GM06990 (cell line): ENCODE results near the gene GABPB2.

Experiments
- DNase-seq: peaks from one replicate; pipeline ENCODE4 v3.0.0-alpha.2; 2011; ENCODE audit not compliant: insufficient read length; ENCODE audit errors: extremely low read depth
- H3K27me3 ChIP-seq: replicated peaks from 2 replicates; pipeline ENCODE4 v1.6.0; 2011; ENCODE audit warnings: low read length; ENCODE audit not compliant: control insufficient read depth, insufficient read depth
- H3K36me3 ChIP-seq: 2 replicates; pipeline ENCODE4 v1.5.1; 2011; ENCODE audit warnings: low read length; ENCODE audit not compliant: control insufficient read depth, insufficient read depth
- H3K4me3 ChIP-seq: replicated peaks from 2 replicates; pipeline ENCODE4 v1.5.1; 2011; ENCODE audit warnings: low read depth, mild to moderate bottlenecking, control low read depth, low read length
- TF ChIP-seq, protein P1 (sequence below): IDR thresholded peaks from 2 replicates; pipeline ENCODE4 v1.5.1; 2011; ENCODE audit warnings: low read length, control low read depth, mild to moderate bottlenecking, inconsistent platforms; ENCODE audit not compliant: insufficient read depth, poor library complexity, severe bottlenecking

The GABPB2 gene

DNA sequence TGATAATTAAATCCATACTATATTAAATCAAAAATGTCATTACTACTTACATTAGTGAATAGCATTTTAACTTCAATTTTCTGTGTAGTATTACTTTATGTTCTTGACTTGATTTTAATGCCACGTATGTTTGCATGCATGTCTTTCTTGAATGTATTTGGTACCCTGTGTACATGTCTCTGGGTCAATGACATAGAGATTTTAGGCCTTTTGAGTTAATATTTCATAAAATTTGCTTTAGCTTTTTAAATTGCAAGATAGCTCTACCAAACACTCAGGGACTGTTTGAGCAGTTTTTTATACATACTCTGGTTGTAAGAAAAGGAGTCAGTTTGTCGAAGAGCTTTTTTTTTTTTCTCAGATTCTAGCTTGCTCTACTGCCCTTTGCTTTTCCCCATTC, 8.9 kb upstream of the GABPB2 start:
- no peak overlapping the region for H3K4me3 ChIP-seq
- TF ChIP-seq, protein P1, sequence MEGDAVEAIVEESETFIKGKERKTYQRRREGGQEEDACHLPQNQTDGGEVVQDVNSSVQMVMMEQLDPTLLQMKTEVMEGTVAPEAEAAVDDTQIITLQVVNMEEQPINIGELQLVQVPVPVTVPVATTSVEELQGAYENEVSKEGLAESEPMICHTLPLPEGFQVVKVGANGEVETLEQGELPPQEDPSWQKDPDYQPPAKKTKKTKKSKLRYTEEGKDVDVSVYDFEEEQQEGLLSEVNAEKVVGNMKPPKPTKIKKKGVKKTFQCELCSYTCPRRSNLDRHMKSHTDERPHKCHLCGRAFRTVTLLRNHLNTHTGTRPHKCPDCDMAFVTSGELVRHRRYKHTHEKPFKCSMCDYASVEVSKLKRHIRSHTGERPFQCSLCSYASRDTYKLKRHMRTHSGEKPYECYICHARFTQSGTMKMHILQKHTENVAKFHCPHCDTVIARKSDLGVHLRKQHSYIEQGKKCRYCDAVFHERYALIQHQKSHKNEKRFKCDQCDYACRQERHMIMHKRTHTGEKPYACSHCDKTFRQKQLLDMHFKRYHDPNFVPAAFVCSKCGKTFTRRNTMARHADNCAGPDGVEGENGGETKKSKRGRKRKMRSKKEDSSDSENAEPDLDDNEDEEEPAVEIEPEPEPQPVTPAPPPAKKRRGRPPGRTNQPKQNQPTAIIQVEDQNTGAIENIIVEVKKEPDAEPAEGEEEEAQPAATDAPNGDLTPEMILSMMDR, result no peak
- no peak for DNase-seq
- H3K27me3 ChIP-seq, result no peaks in the 10 kb centered on the region
- H3K36me3 ChIP-seq, result no peaks in the 10 kb centered on the region

DNA sequence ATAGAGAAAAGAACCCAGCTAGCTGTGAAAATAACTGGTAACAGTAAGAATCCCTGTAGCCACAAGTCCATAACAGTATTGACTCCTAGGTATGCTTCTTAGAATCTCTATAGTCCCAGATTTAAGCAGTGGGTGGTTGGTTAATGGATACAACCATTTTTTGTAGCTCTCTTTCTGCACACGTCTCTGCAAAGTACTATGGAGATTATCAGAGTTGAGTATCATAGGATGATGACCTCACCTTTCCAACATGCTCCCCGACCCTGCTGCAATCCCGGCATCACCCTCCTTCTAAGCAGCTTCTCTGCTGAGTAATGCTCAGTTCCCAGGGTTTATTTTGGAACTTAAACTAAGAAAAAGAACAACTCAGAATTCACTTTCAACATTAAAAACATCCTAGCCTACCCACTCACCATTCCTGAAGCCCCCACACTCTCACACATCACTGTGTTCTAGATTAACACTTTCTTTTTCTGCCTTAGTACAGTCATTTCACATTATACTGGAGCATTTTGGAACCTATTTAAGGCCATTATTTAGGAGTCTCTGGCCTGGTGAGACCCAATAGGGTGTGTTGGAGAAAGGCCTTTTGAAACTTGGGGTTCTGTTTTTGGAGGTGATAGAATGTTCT, 7.7 kb upstream of the GABPB2 start:
- Histone ChIP-seq H3K36me3 (no peaks in the 10 kb centered on the region), H3K4me3 (no peak overlapping the region), H3K27me3 (no peaks in the 10 kb centered on the region)
- DNase-seq, result no peak
- TF ChIP-seq, protein P1, result no peak

DNA sequence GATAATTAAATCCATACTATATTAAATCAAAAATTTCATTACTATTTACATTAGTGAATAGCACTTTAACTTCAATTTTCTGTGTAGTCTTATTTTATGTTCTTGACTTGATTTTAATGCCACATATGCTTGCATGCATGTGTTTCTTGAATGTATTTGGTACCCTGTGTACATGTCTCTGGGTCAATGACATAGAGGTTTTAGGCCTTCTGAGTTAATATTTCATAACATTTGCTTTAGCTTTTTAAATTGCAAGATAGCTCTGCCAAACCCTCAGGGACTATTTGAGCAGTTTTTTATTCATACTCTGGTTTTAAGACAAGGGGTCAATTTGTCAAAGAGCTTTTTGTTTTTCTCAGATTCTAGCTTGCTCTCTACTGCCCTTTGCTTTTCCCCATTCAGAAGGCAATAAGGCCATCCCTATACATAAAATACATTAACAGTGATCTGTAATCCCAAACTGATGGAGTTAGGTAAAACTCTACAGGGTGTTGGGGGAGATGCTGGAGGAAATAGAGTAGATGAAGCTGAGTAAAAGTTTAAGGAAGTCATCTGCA, 5.4 kb upstream of the GABPB2 start:
- TF ChIP-seq, protein P1, result no peak
- H3K4me3 ChIP-seq, result no peak overlapping the region
- H3K27me3 ChIP-seq, result no peaks in the 10 kb centered on the region
- no peak for DNase-seq
- no peaks in the 10 kb centered on the region for H3K36me3 ChIP-seq

DNA sequence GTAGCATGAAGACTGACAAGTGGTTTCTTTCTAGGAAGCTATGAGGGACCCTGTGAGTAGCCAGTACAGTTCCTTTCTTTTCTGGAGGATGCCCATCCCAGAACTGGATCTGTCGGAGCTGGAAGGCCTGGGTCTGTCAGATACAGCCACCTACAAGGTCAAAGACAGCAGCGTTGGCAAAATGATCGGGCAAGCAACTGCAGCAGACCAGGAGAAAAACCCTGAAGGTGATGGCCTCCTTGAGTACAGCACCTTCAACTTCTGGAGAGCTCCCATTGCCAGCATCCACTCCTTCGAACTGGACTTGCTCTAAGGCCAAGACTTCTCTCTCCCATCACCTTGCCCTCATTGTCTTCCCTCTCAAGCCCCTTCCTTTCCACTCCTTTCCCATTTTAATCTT, 3.4 kb upstream of the GABPB2 start:
- H3K27me3 ChIP-seq, result no peaks in the 10 kb centered on the region
- no peaks in the 10 kb centered on the region for H3K36me3 ChIP-seq
- H3K4me3 ChIP-seq, result no peak overlapping the region
- TF ChIP-seq, protein P1, result no peak
- DNase-seq, result no peak

DNA sequence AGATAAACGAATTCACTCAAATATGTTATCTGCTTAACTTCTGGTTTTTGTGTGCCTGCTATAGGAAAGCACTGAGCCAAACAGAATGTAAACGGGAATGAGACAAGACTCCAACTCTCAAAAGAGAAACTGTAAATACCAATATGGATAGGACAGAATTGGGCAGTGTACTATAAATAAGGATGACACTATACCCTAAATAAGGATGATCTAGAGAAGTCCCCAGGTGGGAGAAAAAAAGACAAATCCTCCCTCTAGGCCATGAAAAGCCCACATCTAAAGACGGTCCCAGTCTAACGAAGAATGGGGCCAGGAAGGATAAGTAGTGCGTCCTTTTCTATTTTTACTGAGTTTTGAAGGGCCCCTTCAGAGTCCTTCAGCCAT, 1.5 kb upstream of the GABPB2 start:
- DNase-seq, result no peak
- H3K36me3 ChIP-seq, result no peaks in the 10 kb centered on the region
- TF ChIP-seq, protein P1, result no peak
- no peak overlapping the region for H3K4me3 ChIP-seq
- H3K27me3 ChIP-seq, result no peaks in the 10 kb centered on the region

DNA sequence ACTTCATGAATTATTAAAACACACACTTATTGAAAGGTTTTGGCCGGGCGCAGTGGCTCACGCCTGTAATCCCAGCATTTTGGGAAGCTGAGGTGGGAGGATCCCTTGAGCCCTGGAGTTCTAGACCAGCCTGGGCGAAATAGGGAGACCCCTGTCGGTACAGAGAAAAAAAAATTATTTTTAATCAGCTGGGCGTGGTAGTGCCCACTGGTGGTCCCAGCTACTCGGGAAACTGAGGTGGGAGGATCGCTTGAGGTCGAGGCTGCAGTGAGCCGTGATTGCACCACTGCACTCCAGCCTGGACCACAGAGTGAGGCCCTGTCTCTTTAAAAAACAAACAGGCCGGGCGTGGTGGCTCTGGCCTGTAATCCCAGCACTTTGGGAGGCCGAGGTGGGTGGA, 1.7 kb downstream of the GABPB2 start:
- Histone ChIP-seq H3K4me3 (no peak overlapping the region), H3K27me3 (no peaks in the 10 kb centered on the region), H3K36me3 (no peaks in the 10 kb centered on the region)
- TF ChIP-seq, protein P1, result no peak
- no peak for DNase-seq
